Measurements from ENCODE around the gene GPR155. TPM values are rescaled to one million over a fixed set of nuclear protein-coding genes. Genes with fewer than 3 reads are reported as not detected.

The GPR155 gene
- total and polyA plus RNA-seq, 9 of the 15 experiments (the other 6 are each of a cell fraction or from before 2014, with no cell fraction given), result 0.04 to 0.40 (median 0.11) TPM; not detected in 1

GRCh38 chr2:174395284-174395968, 91.4 kb downstream of the GPR155 start, which contains the start of gene SCRN3 (continued):
- TF ChIP-seq ZNF318 (IDR thresholded peaks at IDR 0.05; ENCODE audit: borderline replicate concordance in 1 of 2, low read depth in 1 of 2), result peak in 1 of 2 experiments; percentile 50; a peak in 1 of 4 replicates
- TF ChIP-seq FUS (optimal IDR thresholded peaks at IDR 0.05; ENCODE audit: low read depth, low read length), result no peak
- TF ChIP-seq JUN (IDR thresholded peaks at IDR 0.05; ENCODE audit: borderline replicate concordance, low read depth, low read length), result no peak
- TF ChIP-seq JUN (CRISPR knock-in tag; IDR thresholded peaks at IDR 0.05; ENCODE audit: borderline replicate concordance), result no peak
- TF ChIP-seq NKRF (IDR thresholded peaks at IDR 0.05; ENCODE audit: borderline replicate concordance), result peak; percentile 81
- TF ChIP-seq ZNF507 (tag; conservative IDR thresholded peaks at IDR 0.05), result no peak
- no peak for TF ChIP-seq DEAF1 (CRISPR knock-in tag; IDR thresholded peaks at IDR 0.05)
- TF ChIP-seq CREB5 (CRISPR knock-in tag; IDR thresholded peaks at IDR 0.05), result no peak
- TF ChIP-seq ZNF184 (CRISPR knock-in tag; IDR thresholded peaks at IDR 0.05), result no peak
- no peak for TF ChIP-seq ZNF274 (IDR thresholded peaks at IDR 0.05; ENCODE audit: borderline replicate concordance, low read depth, low read length)

Data from K562 (cell line).